HepG2 (cell line): ENCODE data around the gene LEMD2. TPM values are rescaled to one million over a fixed set of nuclear protein-coding genes. Genes with fewer than 3 reads are reported as not detected.

ENCODE experiments used
- ARNT ChIP-seq: fragments of 450-650 bp; IDR thresholded peaks from 2 replicates; pipeline ENCODE4 v1.6.1; 2017
- ATF5 ChIP-seq: sonication (generic); formaldehyde crosslinking; IDR thresholded peaks from 2 replicates; pipeline ENCODE4 v1.4.0; 2020; ENCODE audit warnings: mild to moderate bottlenecking, low read depth, missing genetic modification reagents
- CBX1 ChIP-seq: IDR thresholded peaks from one replicate; pipeline ENCODE4 v1.6.1; 2016; ENCODE audit warnings: antibody characterized with exemption, low read depth
- CEBPG ChIP-seq: IDR thresholded peaks from 2 replicates; pipeline ENCODE4 v1.6.1; 2016
- E2F2 ChIP-seq: sonication (generic); formaldehyde crosslinking; IDR thresholded peaks from 2 replicates; pipeline ENCODE4 v1.4.0; 2020; ENCODE audit warnings: missing genetic modification reagents, borderline replicate concordance
- FOSL2 ChIP-seq: sonication (generic); formaldehyde crosslinking; IDR thresholded peaks from 2 replicates; pipeline ENCODE4 v1.4.0; 2020; ENCODE audit warnings: missing genetic modification reagents
- FOXA1 ChIP-seq, 2 experiments: fragments of 450-650 bp in 1 of 2; sonication (generic) in 1 of 2; formaldehyde crosslinking in 1 of 2; IDR thresholded peaks; 2 replicates each; pipeline versions ENCODE4 v1.4.0 to v1.6.1; 2016 to 2020; ENCODE audit warnings: missing genetic modification reagents in 1 of 2
- HMG20B ChIP-seq: conservative IDR thresholded peaks from 2 replicates; pipeline ENCODE4 v1.6.1; 2016; ENCODE audit warnings: missing genetic modification reagents, missing compliant biosample characterization
- HNRNPLL ChIP-seq: fragments of 200-400 bp; formaldehyde crosslinking; IDR thresholded peaks from 2 replicates; pipeline ENCODE4 v1.6.1; 2017; ENCODE audit warnings: mild to moderate bottlenecking, low read depth, low read length; ENCODE audit not compliant: poor library complexity, severe bottlenecking
- NONO ChIP-seq, 2 experiments: fragments of 450-650 bp in 1 of 2; sonication (generic) in 1 of 2; formaldehyde crosslinking in 1 of 2; IDR thresholded peaks in 1 of 2; conservative IDR thresholded peaks in 1 of 2; 2 replicates each; pipeline versions ENCODE4 v1.6.1 to v1.8.0; 2017 to 2022; ENCODE audit warnings: mild to moderate bottlenecking in 1 of 2, missing genetic modification reagents in 1 of 2, moderate library complexity in 1 of 2
- PHF8 ChIP-seq: sonication (generic); formaldehyde crosslinking; IDR thresholded peaks from 2 replicates; pipeline ENCODE4 v1.5.0; 2020; ENCODE audit warnings: missing genetic modification reagents
- PLSCR1 ChIP-seq: sonication (generic); formaldehyde crosslinking; IDR thresholded peaks from 2 replicates; pipeline ENCODE4 v1.5.0; 2020; ENCODE audit warnings: missing genetic modification reagents, mild to moderate bottlenecking, borderline replicate concordance
- RBM39 ChIP-seq: fragments of 200-400 bp; formaldehyde crosslinking; IDR thresholded peaks from one replicate; pipeline ENCODE4 v1.6.1; 2018; ENCODE audit warnings: antibody characterized with exemption, mild to moderate bottlenecking, low read depth, low read length; ENCODE audit not compliant: poor library complexity, severe bottlenecking
- SKI ChIP-seq: fragments of 450-650 bp; IDR thresholded peaks from one replicate; pipeline ENCODE4 v1.6.1; 2018; ENCODE audit warnings: mild to moderate bottlenecking; ENCODE audit not compliant: partially characterized antibody
- SPEN ChIP-seq: sonication (generic); formaldehyde crosslinking; IDR thresholded peaks from 2 replicates; pipeline ENCODE4 v1.5.1; 2020; ENCODE audit warnings: low read depth, mild to moderate bottlenecking, missing genetic modification reagents
- TP53 ChIP-seq: sonication (generic); formaldehyde crosslinking; conservative IDR thresholded peaks from 2 replicates; pipeline ENCODE4 v1.4.0; 2020; ENCODE audit warnings: missing genetic modification reagents
- U2AF1 ChIP-seq: fragments of 200-400 bp; formaldehyde crosslinking; optimal IDR thresholded peaks from 2 replicates; pipeline ENCODE3; 2017; ENCODE audit warnings: mild to moderate bottlenecking, low read depth, low read length
- ZBTB10 ChIP-seq: sonication (generic); formaldehyde crosslinking; IDR thresholded peaks from 2 replicates; pipeline ENCODE4 v1.4.0; 2020; ENCODE audit warnings: missing genetic modification reagents, borderline replicate concordance
- ZNF317 ChIP-seq: sonication (generic); formaldehyde crosslinking; IDR thresholded peaks from 2 replicates; pipeline ENCODE4 v1.5.0; 2020; ENCODE audit warnings: mild to moderate bottlenecking, missing genetic modification reagents
- ZNF430 ChIP-seq: sonication (generic); formaldehyde crosslinking; IDR thresholded peaks from 2 replicates; pipeline ENCODE4 v1.9.0; 2021; ENCODE audit warnings: mild to moderate bottlenecking, missing genetic modification reagents
- ZNF766 ChIP-seq: sonication (generic); formaldehyde crosslinking; IDR thresholded peaks from 2 replicates; pipeline ENCODE4 v1.5.0; 2020; ENCODE audit warnings: missing genetic modification reagents, borderline replicate concordance
- polyA plus RNA-seq, 8 experiments: library from polyadenylated mRNA; depleted of rRNA in 3 of 8; stranded (reverse) in 7 of 8; unstranded in 1 of 8; fragments of >200 nt; fragmentation: Illumina TruSeq in 4 of 8; extraction: Trizol in 4 of 8; gene quantifications; 2 replicates each; pipeline versions ENCODE4 v1.2.1 to v1.2.3, GENCODE V29; 2011 to 2016; ENCODE audit warnings: low read depth in 4 of 8, missing spikeins in 1 of 8, mixed read lengths in 1 of 8; ENCODE audit not compliant: insufficient read depth in 1 of 8
- total RNA-seq, 5 experiments: library from RNA; depleted of rRNA; stranded (reverse); fragments of >200 nt; fragmentation: Illumina TruSeq; extraction: Trizol; gene quantifications; 2 replicates each; pipeline ENCODE4 v1.2.3, GENCODE V29; 2016; ENCODE audit warnings: low read depth in 1 of 5
- TF ChIP-seq, protein P1 (sequence below): sonication (generic); formaldehyde crosslinking; IDR thresholded peaks from 2 replicates; pipeline ENCODE4 v1.5.0; 2020; ENCODE audit warnings: missing genetic modification reagents, mild to moderate bottlenecking, borderline replicate concordance

Gene LEMD2
- total and polyA plus RNA-seq, 2 of the 13 experiments (the other 11 are each of a cell fraction or from before 2014, with no cell fraction given), result 45.2 to 62.9 TPM

DNA sequence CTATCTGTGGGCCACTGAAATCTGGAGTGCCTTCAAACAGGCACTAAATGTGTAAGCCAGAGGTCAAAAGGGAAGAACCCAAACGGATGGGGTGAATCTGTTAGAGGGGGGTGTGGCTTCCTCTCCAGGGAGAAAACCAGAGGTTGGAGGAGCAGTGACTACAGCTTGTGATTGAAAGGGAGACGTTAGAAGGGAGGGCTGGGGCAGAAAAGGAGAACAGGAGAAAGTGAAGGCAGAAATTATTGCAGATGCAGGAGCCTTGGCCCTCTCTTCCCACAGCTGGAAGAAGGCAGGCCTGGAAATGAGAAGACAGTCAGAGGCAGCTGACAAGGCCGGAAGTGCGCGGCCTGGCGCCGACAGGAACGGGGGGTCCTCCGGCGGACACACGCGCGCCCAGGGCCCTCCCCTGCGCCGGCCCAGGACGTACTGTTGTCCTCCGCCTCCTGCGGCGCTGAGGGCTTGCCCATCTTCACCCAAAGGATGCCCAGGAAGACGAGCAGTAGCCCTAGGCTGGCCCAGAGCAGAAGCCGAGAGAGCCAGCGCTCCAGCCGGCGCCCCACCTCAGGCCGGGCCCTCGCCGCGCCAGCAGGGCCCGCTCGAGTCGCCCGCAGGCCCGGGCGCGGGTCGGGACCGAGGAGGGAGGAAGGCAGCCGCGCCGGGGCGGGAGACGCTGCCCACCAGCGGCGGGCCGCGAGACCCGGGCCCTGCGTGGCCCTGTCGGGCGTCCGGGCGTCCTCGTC lies 806 bp downstream of the LEMD2 start (continued):
- TF ChIP-seq ZNF430 (CRISPR knock-in tag) (peak; percentile 32; the same call in 1 of the 2 replicates), TP53 (CRISPR knock-in tag) (no peak), FOXA1 (IDR thresholded peaks at IDR 0.05) (no peak), FOXA1 (CRISPR knock-in tag; IDR thresholded peaks at IDR 0.05) (no peak), ARNT (no peak), ATF5 (no peak), CBX1 (peak; percentile 28), ZNF317 (CRISPR knock-in tag) (0 out of 2 replicates have a peak, but pooled peaks have one; percentile 28), HMG20B (0 out of 2 replicates have a peak, but pooled peaks have one; percentile 35), SKI (peak; percentile 5), PHF8 (CRISPR knock-in tag) (peak; percentile 75), ZBTB10 (CRISPR knock-in tag) (0 out of 2 replicates have a peak, but pooled peaks have one; percentile 16), RBM39 (peak; percentile 17), CEBPG (CRISPR knock-in tag) (no peak), ZNF766 (CRISPR knock-in tag) (no peak), SPEN (CRISPR knock-in tag) (peak; percentile 94), U2AF1 (peak; percentile 17), PLSCR1 (CRISPR knock-in tag) (no peak), FOSL2 (CRISPR knock-in tag) (peak; percentile 49), NONO (IDR thresholded peaks at IDR 0.05) (no peak), NONO (CRISPR knock-in tag; conservative IDR thresholded peaks at IDR 0.05) (no peak), HNRNPLL (no peak), E2F2 (peak; percentile 74; the same call in 1 of the 2 replicates)
- TF ChIP-seq, protein P1, sequence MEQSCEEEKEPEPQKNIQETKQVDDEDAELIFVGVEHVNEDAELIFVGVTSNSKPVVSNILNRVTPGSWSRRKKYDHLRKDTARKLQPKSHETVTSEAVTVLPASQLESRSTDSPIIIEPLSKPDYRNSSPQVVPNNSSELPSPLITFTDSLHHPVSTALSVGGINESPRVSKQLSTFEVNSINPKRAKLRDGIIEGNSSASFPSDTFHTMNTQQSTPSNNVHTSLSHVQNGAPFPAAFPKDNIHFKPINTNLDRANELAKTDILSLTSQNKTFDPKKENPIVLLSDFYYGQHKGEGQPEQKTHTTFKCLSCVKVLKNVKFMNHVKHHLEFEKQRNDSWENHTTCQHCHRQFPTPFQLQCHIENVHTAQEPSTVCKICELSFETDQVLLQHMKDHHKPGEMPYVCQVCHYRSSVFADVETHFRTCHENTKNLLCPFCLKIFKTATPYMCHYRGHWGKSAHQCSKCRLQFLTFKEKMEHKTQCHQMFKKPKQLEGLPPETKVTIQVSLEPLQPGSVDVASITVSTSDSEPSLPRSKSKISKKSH, result no peak
